Measurements from ENCODE around the gene FFAR2.

GRCh38 chr19:35439921-35440320 is 8.1 kb upstream of the FFAR2 start:
- TF ChIP-seq POLR2A (IDR thresholded peaks at IDR 0.05) = no peak
- TF ChIP-seq POLR2AphosphoS5 (IDR thresholded peaks at IDR 0.05) = no peak
- TF ChIP-seq CTCF (IDR thresholded peaks at IDR 0.05 in 8 of 11, conservative IDR thresholded peaks at IDR 0.05 in 3 of 11) = no peak

Data from spleen (tissue), 7 donors.